Astrocyte (in vitro differentiated cells and primary cell): ENCODE data around the gene IL5. TPM values are rescaled to one million over a fixed set of nuclear protein-coding genes. Genes with fewer than 3 reads are reported as not detected.

Experiments
- DNase-seq: peaks from one replicate; pipeline ENCODE4 v3.0.0-alpha.2; 2010; ENCODE audit warnings: low read depth
- FAIRE-seq: peaks from 2 replicates; lab custom pipeline; 2011; peaks lifted over from hg19 to GRCh38; lab: Jason Lieb, UNC
- H2AFZ ChIP-seq: 2 replicates; pipeline ENCODE4 v1.6.0; 2012; ENCODE audit warnings: low read depth, low read length, inconsistent platforms
- H3K27ac ChIP-seq: 2 replicates; pipeline ENCODE4 v1.5.1; 2011; ENCODE audit warnings: low read depth, low read length, inconsistent platforms
- H3K27me3 ChIP-seq: 2 replicates; pipeline ENCODE4 v1.6.0; 2011; ENCODE audit warnings: low read length, inconsistent platforms; ENCODE audit not compliant: insufficient read depth
- H3K36me3 ChIP-seq: 2 replicates; pipeline ENCODE4 v1.5.1; 2011; ENCODE audit warnings: low read length, inconsistent platforms; ENCODE audit not compliant: insufficient read depth
- H3K4me1 ChIP-seq: 2 replicates; pipeline ENCODE4 v1.5.1; 2011; ENCODE audit warnings: low read length, inconsistent platforms; ENCODE audit not compliant: insufficient read depth
- H3K4me2 ChIP-seq: 2 replicates; pipeline ENCODE4 v1.6.0; 2012; ENCODE audit warnings: low read length, inconsistent platforms
- H3K4me3 ChIP-seq: 2 replicates; pipeline ENCODE4 v1.5.1; 2011; ENCODE audit warnings: low read depth, mild to moderate bottlenecking, low read length, inconsistent platforms; ENCODE audit not compliant: insufficient read depth
- H3K79me2 ChIP-seq: 2 replicates; pipeline ENCODE4 v1.6.0; 2012; ENCODE audit warnings: mild to moderate bottlenecking, low read length, inconsistent platforms; ENCODE audit not compliant: insufficient read depth
- H3K9ac ChIP-seq: 2 replicates; pipeline ENCODE4 v1.6.0; 2012; ENCODE audit warnings: mild to moderate bottlenecking, low read length, inconsistent platforms
- H3K9me3 ChIP-seq: 2 replicates; pipeline ENCODE4 v1.5.1; 2012; ENCODE audit warnings: low read depth, mild to moderate bottlenecking, low read length, inconsistent platforms; ENCODE audit not compliant: insufficient read depth
- H4K20me1 ChIP-seq: 2 replicates; pipeline ENCODE4 v1.6.0; 2012; ENCODE audit warnings: low read length, inconsistent platforms; ENCODE audit not compliant: insufficient read depth
- H3K27ac Mint-ChIP-seq: one replicate; pipeline ENCODE4 v1.8.0; 2021; ENCODE audit warnings: mild to moderate bottlenecking, mixed read lengths; ENCODE audit not compliant: unreplicated experiment
- H3K27me3 Mint-ChIP-seq: one replicate; pipeline ENCODE4 v1.8.0; 2021; ENCODE audit warnings: low read depth, mixed read lengths; ENCODE audit not compliant: unreplicated experiment
- H3K36me3 Mint-ChIP-seq: one replicate; pipeline ENCODE4 v1.8.0; 2021; ENCODE audit warnings: low read depth, mixed read lengths; ENCODE audit not compliant: unreplicated experiment
- H3K4me1 Mint-ChIP-seq: one replicate; pipeline ENCODE4 v1.8.0; 2021; ENCODE audit warnings: low read depth, mixed read lengths; ENCODE audit not compliant: unreplicated experiment
- H3K4me3 Mint-ChIP-seq: one replicate; pipeline ENCODE4 v1.8.0; 2021; ENCODE audit warnings: mild to moderate bottlenecking, moderate library complexity, mixed read lengths; ENCODE audit not compliant: unreplicated experiment
- H3K9me3 Mint-ChIP-seq: one replicate; pipeline ENCODE4 v1.8.0; 2021; ENCODE audit warnings: mild to moderate bottlenecking, mixed read lengths; ENCODE audit not compliant: unreplicated experiment
- CTCF ChIP-seq: IDR thresholded peaks from 2 replicates; pipeline ENCODE4 v1.5.1; 2011; ENCODE audit warnings: low read depth, mild to moderate bottlenecking, inconsistent platforms, low read length, moderate library complexity; ENCODE audit not compliant: insufficient read depth
- EZH2 ChIP-seq: IDR thresholded peaks from 2 replicates; pipeline ENCODE4 v1.6.1; 2012; ENCODE audit warnings: mild to moderate bottlenecking, low read length, inconsistent platforms; ENCODE audit not compliant: insufficient read depth
- total RNA-seq: library from RNA; stranded (reverse); gene quantifications from 2 replicates; pipeline ENCODE4 v1.2.1, GENCODE V29; 2021

The IL5 gene
- total RNA-seq, 1 donor from 2014 or later: not detected

- Mint-ChIP-seq H3K27ac (no peak overlapping the region), H3K27me3 (peaks cover 23% of the 10 kb centered on the region), H3K9me3 (no peaks in the 10 kb centered on the region), H3K4me1 (peaks cover 1% of the 10 kb centered on the region), H3K36me3 (no peaks in the 10 kb centered on the region), H3K4me3 (no peak overlapping the region)
- Histone ChIP-seq H3K4me3 (no peak overlapping the region), H3K27ac (no peak overlapping the region), H3K9me3 (no peaks in the 10 kb centered on the region), H2AFZ (no peak overlapping the region), H3K9ac (no peak overlapping the region), H3K4me2 (no peak overlapping the region), H3K4me1 (no peaks in the 10 kb centered on the region), H3K36me3 (no peaks in the 10 kb centered on the region), H3K79me2 (no peaks in the 10 kb centered on the region), H3K27me3 (peaks cover 30% of the 10 kb centered on the region), H4K20me1 (peaks cover 3% of the 10 kb centered on the region)
- TF ChIP-seq EZH2 (no peak), CTCF (no peak)
- DNase-seq: no peak
- no peak for FAIRE-seq
Measured at GRCh38 chr5:132528866-132529634, 14.3 kb downstream of the IL5 start.

- FAIRE-seq: no peak
- no peaks in the 10 kb centered on the region for H3K9me3 Mint-ChIP-seq
Measured at GRCh38 chr5:132528021-132528420, 15.3 kb downstream of the IL5 start.

More at GRCh38 chr5:132528021-132528420, 15.3 kb downstream of the IL5 start:
- H3K27me3 ChIP-seq: peaks cover 30% of the 10 kb centered on the region
- H3K4me1 Mint-ChIP-seq: peaks cover 1% of the 10 kb centered on the region
- no peak overlapping the region for H3K4me2 ChIP-seq
- peaks cover 3% of the 10 kb centered on the region for H4K20me1 ChIP-seq
- H2AFZ ChIP-seq: no peak overlapping the region
- H3K36me3 Mint-ChIP-seq: no peaks in the 10 kb centered on the region
- DNase-seq: no peak
- H3K27ac Mint-ChIP-seq: no peak overlapping the region
- no peak overlapping the region for H3K4me3 Mint-ChIP-seq
- no peaks in the 10 kb centered on the region for H3K9me3 ChIP-seq
- no peak overlapping the region for H3K9ac ChIP-seq
- no peak for TF ChIP-seq EZH2
- no peak for TF ChIP-seq CTCF
- H3K4me1 ChIP-seq: no peaks in the 10 kb centered on the region
- H3K36me3 ChIP-seq: no peaks in the 10 kb centered on the region
- no peak overlapping the region for H3K27ac ChIP-seq
- no peaks in the 10 kb centered on the region for H3K79me2 ChIP-seq
- H3K4me3 ChIP-seq: no peak overlapping the region
- H3K27me3 Mint-ChIP-seq: peaks cover 23% of the 10 kb centered on the region
